GM10248 (cell line): ENCODE measurements around the gene SMAD7.

Experiments
- CTCF ChIA-PET: fragments of 300-600 bp; sonication (Branson Sonifier 250); formaldehyde crosslinking; extraction: SDS; loops from one replicate; lab custom pipeline; 2021; ENCODE audit warnings: antibody characterized with exemption; lab: Yijun Ruan, JAX
- POLR2A ChIA-PET: fragments of 350-650 bp; sonication (Branson Sonifier 250); formaldehyde crosslinking; extraction: SDS; loops from one replicate; lab custom pipeline; 2020; ENCODE audit warnings: antibody characterized with exemption; lab: Yijun Ruan, JAX
- DNase-seq: peaks from one replicate; pipeline ENCODE4 v3.0.0; 2012; ENCODE audit errors: extremely low spot score
- CTCF ChIP-seq: IDR thresholded peaks from 2 replicates; pipeline ENCODE4 v1.5.1; 2012; ENCODE audit warnings: mild to moderate bottlenecking, low read depth; ENCODE audit errors: extremely low read depth, missing control alignments, control extremely low read depth

The SMAD7 gene

DNA sequence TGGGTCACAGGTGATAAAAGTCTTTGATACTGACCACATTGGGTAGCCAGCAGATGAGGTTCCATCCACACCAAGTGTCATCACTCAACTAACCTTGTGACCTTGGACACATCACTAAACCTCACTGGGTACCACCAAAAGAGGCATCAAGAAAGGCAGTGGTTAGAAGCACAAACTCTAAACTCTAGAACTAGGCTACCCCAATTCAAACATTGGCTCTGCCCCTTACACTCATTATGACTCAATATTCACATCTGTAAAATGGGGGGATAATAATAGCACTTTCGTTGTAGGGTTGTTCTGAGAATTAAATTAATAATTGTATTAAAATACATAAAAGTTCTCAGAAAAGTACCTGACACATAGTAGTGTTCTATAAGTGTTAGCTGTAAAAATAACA, 15.8 kb upstream of the SMAD7 start:
- no peak for TF ChIP-seq CTCF
- ChIA-PET CTCF (no interaction called here), POLR2A (no interaction called here)
- DNase-seq, result no peak

DNA sequence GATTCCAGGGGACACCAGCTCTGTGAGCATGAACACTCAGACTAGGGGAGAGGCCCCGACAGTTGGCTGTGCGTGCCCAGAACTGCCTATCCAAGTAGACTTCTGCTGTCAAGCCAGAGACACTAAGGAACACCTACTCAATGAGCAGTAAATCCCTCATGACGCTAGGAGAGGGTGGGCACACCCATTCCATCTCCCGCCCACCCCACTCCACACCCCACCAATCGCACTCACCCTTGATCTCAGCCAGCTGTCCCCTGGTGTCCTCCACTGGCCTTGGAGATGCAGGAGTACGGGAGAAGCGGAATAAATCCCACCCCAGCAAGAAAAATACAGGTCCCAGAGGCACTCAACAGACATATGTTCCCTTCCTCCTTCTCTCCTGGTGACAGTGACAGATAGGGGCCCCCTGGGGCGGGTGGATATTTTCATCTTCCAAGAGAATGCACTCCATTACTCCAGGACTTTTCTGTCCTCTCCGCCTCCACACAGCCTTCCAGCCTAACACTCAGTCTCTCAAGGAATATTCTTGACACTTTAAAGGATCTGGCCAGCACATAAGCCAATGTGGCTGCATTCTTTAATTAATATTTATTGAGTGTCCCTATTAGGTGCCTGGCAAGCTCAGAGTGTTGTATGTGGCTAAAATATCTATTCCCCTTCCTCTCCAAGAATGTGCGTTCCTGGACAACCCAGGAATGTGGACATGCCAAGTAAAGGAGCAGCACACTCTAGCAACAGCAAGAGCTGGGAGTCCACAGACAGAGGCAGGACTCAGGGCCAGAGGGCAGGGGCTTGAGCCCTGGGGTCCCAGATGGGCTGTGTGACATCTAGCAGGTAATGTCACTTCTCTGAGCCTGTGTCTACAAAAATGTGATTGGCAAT, 13.1 kb upstream of the SMAD7 start:
- no peak for TF ChIP-seq CTCF
- DNase-seq, result no peak
- CTCF ChIA-PET, result no interaction called here
- POLR2A ChIA-PET, result no interaction called here

GRCh38 chr18:48962994-48963561, 12.3 kb upstream of the SMAD7 start:
- POLR2A ChIA-PET, result no interaction called here
- no peak for DNase-seq
- no peak for TF ChIP-seq CTCF
- CTCF ChIA-PET, result no interaction called here

- CTCF ChIA-PET, result interaction anchor here (1.3 kb wide), 1 partner anchor 185 kb away, joined by 6 read pairs; no protein-coding TSS in a partner anchor
- DNase-seq, result no peak
- no peak for TF ChIP-seq CTCF
- POLR2A ChIA-PET, result no interaction called here
Measured at GRCh38 chr18:48962252-48962993, 11.7 kb upstream of the SMAD7 start.

DNA sequence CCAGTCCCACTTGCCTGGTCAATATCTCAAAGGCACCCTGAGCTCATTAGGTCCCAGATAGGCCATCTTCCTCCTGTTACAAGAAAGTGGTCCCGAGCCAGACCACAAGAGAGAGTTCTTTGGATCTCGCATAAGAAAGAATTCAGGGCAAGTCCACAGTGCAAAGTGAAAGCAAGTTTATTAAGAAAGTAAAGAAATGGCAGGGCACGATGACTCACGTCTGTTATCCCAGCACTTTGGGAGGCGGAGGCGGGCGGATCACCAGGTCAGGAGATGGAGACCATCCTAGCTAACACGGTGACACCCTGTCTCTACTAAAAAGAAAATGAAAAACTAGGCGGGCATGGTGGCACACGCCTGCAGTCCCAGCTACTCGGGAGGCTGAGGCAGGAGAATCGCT, 10.8 kb upstream of the SMAD7 start:
- DNase-seq, result no peak
- TF ChIP-seq CTCF, result no peak
- POLR2A ChIA-PET, result no interaction called here
- CTCF ChIA-PET, result interaction anchor here (1.3 kb wide), 1 partner anchor 184 kb away, joined by 6 read pairs; no protein-coding TSS in a partner anchor

- no peak for TF ChIP-seq CTCF
- ChIA-PET CTCF (no interaction called here), POLR2A (no interaction called here)
- DNase-seq, result no peak
Measured at GRCh38 chr18:48959921-48960920, 9.5 kb upstream of the SMAD7 start.
